Prostate gland (tissue), 2 donors: ENCODE measurements around the gene CTNNA2. TPM values are rescaled to one million over a fixed set of nuclear protein-coding genes. Genes with fewer than 3 reads are reported as not detected.

ENCODE experiments used
- DNase-seq: peaks from one replicate; pipeline ENCODE4 v3.0.0-alpha.2; 2019; ENCODE audit warnings: low spot score
- H3K27ac ChIP-seq, 2 donors: fragments of 200-600 bp; sonication (generic); 2 replicates each; pipeline ENCODE4 v1.5.1; 2017 to 2019
- H3K27me3 ChIP-seq: fragments of 200-600 bp; sonication (generic); replicated peaks from 2 replicates; pipeline ENCODE4 v1.5.1; 2019; ENCODE audit not compliant: insufficient read depth
- H3K36me3 ChIP-seq, 2 donors: fragments of 200-600 bp; sonication (generic); 1 replicate in 1 of 2; 2 replicates in 1 of 2; pipeline versions ENCODE4 v1.5.1 to v1.8.1; 2017 to 2019
- H3K4me1 ChIP-seq: fragments of 200-600 bp; sonication (generic); replicated peaks from 2 replicates; pipeline ENCODE4 v1.5.1; 2019
- H3K4me3 ChIP-seq, 2 donors: fragments of 200-600 bp; sonication (generic); 2 replicates each; pipeline ENCODE4 v1.5.1; 2017 to 2019
- H3K9me3 ChIP-seq: fragments of 200-600 bp; sonication (generic); 2 replicates; pipeline ENCODE4 v1.5.1; 2017
- POLR2A ChIP-seq: fragments of 450-650 bp; IDR thresholded peaks from one replicate; pipeline ENCODE4 v1.6.1; 2016; ENCODE audit warnings: antibody characterized with exemption, mild to moderate bottlenecking
- POLR2AphosphoS5 ChIP-seq: sonication (generic); formaldehyde crosslinking; IDR thresholded peaks from one replicate; pipeline ENCODE4 v1.6.1; 2017; ENCODE audit warnings: antibody characterized with exemption
- WGBS: methylation state at CpG from one replicate; pipeline ENCODE4 v1.1.5; 2018; 5-methylcytosine and 5-hydroxymethylcytosine counted together
- intact Hi-C: fragments of 100-400 bp; cut with DNase I; formaldehyde crosslinking; loops from one replicate; pipeline ENCODE4 v1.14.2; 2022
- total RNA-seq, 2 donors: library from RNA; depleted of rRNA; stranded (reverse); fragments of >200 nt; gene quantifications; one replicate each; pipeline ENCODE4 v1.1.0, GENCODE V29; 2016
- TF ChIP-seq, protein P1 (sequence below), 4 experiments: fragments of 200-600 bp in 2 of 4; fragments of 450-650 bp in 2 of 4; sonication (generic) in 2 of 4; IDR thresholded peaks; 1 replicate in 3 of 4; 2 replicates in 1 of 4; pipeline ENCODE4 v1.5.1; 2016 to 2019; ENCODE audit warnings: antibody characterized with exemption in 4 of 4, mild to moderate bottlenecking in 2 of 4, moderate library complexity in 2 of 4

CTNNA2 gene
- total RNA-seq, 2 donors from 2014 or later, result 24.3 TPM; not detected in 1

DNA sequence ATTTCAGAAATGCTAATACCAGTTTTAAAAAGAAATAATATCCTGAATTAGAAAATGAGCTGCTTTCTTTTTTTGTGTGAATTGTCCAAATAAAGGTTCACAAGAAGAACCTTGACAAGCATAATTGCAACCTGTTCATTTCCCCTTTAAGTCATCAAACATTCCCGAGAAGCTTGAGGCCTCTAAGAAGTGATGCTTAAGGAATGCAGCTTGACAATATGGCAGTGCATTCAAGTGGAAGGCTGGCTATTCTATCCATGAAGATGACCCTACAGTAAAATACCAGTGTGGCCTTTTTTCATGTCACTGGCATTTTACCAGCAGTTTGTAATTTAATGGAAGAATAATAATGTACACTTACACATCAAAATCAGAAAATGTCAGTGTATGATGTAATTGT, 216.7 kb downstream of the CTNNA2 start:
- 55% methylated on average over 1 of the region's 1 CpG for WGBS
- Histone ChIP-seq H3K9me3 (no peaks in the 10 kb centered on the region), H3K4me3 (no peak overlapping the region), H3K36me3 (no peaks in the 10 kb centered on the region), H3K4me1 (no peaks in the 10 kb centered on the region), H3K27ac (no peak overlapping the region), H3K27me3 (no peaks in the 10 kb centered on the region)
- TF ChIP-seq POLR2AphosphoS5, result no peak
- no peak for TF ChIP-seq POLR2A
- TF ChIP-seq, protein P1, sequence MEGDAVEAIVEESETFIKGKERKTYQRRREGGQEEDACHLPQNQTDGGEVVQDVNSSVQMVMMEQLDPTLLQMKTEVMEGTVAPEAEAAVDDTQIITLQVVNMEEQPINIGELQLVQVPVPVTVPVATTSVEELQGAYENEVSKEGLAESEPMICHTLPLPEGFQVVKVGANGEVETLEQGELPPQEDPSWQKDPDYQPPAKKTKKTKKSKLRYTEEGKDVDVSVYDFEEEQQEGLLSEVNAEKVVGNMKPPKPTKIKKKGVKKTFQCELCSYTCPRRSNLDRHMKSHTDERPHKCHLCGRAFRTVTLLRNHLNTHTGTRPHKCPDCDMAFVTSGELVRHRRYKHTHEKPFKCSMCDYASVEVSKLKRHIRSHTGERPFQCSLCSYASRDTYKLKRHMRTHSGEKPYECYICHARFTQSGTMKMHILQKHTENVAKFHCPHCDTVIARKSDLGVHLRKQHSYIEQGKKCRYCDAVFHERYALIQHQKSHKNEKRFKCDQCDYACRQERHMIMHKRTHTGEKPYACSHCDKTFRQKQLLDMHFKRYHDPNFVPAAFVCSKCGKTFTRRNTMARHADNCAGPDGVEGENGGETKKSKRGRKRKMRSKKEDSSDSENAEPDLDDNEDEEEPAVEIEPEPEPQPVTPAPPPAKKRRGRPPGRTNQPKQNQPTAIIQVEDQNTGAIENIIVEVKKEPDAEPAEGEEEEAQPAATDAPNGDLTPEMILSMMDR (IDR thresholded peaks at IDR 0.05), result no peak
- DNase-seq, result no peak
- intact Hi-C loops, result no loop called here

DNA sequence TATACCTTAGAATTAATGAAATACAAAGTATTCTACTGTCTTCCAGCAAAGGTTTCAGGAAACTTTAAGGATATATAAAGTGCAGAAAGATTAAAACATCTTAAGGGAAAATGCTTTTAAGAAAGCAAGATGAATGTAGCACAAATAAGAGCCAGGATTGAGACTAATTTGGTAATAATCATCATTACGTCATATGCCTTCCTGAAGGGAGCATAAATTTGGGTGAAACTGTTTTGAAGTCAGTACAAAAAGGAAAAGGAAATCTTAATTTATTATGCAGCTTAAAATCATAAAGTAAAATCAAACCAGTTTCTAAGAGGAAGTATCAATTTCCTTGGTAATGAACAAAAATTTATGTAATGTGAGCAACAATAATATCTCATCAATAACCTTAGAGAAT, 221.7 kb downstream of the CTNNA2 start:
- TF ChIP-seq POLR2A (no peak), POLR2AphosphoS5 (no peak)
- TF ChIP-seq, protein P1 (IDR thresholded peaks at IDR 0.05), result no peak
- Histone ChIP-seq H3K4me3 (no peak overlapping the region), H3K4me1 (no peaks in the 10 kb centered on the region), H3K36me3 (no peaks in the 10 kb centered on the region), H3K27me3 (no peaks in the 10 kb centered on the region), H3K27ac (no peak overlapping the region), H3K9me3 (no peaks in the 10 kb centered on the region)
- 69% methylated on average over 1 of the region's 1 CpG for WGBS
- intact Hi-C loops, result no loop called here
- no peak for DNase-seq

DNA sequence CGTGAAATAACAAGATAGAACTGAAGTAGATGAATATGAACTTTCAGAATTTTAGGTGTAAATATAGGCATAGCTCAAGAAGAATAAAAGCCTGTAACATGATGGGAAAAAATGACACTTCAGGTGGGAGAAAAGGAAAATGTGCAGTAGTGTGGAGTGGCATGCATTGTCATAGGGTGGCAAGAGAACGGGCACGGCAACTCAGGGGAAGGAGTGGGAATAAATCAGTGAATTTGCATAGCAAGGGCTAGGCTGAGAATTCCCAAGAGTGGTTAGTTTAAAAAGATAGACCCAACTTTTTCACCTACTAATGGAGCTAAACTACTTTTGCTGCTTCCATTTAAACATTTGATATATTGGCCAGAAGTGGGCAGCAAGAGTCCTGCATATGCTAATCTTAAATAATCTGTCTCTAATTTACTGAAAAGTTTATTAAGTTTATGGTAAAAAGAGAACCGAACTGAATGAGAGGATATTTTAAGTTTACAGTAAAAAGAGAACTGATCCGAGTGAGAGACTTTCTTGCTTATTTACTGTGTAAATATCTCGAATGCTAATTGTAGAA, 228.1 kb downstream of the CTNNA2 start:
- 68% methylated on average over 6 of the region's 6 CpGs for WGBS
- Histone ChIP-seq H3K27ac (no peak overlapping the region), H3K4me3 (no peak overlapping the region), H3K27me3 (no peaks in the 10 kb centered on the region), H3K9me3 (no peaks in the 10 kb centered on the region), H3K4me1 (no peaks in the 10 kb centered on the region), H3K36me3 (no peaks in the 10 kb centered on the region)
- no peak for TF ChIP-seq POLR2A
- TF ChIP-seq, protein P1 (IDR thresholded peaks at IDR 0.05), result peak in 1 of 4 experiments; percentile 20
- no peak for DNase-seq
- intact Hi-C loops, result no loop called here

DNA sequence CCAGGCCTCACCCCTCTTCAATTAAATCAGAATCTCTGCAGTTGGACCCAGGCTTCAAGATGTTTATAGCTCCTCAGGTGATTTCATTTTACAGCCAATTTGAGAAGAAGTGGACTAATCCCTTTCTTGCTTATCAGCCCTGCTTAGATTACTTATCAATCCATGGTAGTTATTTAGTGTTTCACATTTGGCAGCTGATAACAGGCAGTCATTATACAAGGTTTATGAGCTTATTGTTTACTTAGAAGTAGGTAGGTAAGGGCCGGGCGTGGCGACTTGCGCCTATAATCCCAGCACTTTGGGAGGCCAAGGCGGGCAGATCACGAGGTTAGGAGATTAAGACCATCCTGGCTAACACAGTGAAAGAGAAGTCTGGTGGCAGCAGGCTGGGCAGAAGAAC, 237.5 kb downstream of the CTNNA2 start:
- no peaks in the 10 kb centered on the region for H3K36me3 ChIP-seq
- H3K27me3 ChIP-seq, result no peaks in the 10 kb centered on the region
- H3K4me3 ChIP-seq, result no peak overlapping the region
- H3K4me1 ChIP-seq, result no peaks in the 10 kb centered on the region
- 59% methylated on average over 6 of the region's 6 CpGs for whole genome bisulfite sequencing
- TF ChIP-seq POLR2A (no peak), POLR2AphosphoS5 (no peak)
- TF ChIP-seq, protein P1 (IDR thresholded peaks at IDR 0.05), result no peak
- DNase-seq, result no peak
- no peaks in the 10 kb centered on the region for H3K9me3 ChIP-seq
- H3K27ac ChIP-seq, result no peak overlapping the region
- intact Hi-C loops, result no loop called here

DNA sequence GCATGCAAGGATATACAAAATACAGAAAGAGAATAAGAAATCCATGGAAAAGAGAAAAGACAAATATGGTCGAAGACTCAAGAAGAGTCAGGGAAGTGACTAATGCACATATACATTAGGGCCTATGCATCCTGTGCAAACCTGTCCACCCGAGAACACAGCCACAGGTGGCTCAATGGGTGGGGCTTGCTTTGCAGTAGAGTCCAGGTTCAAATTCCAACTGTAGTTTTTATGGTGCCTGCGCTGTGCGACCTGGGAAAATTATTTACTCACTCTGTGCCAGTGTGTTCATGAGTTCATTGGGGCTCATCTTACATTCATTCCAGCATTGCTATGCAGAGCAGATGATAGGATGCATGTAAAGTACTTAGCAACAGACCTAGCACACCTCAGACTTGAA, 244.7 kb downstream of the CTNNA2 start:
- Histone ChIP-seq H3K9me3 (no peaks in the 10 kb centered on the region), H3K4me1 (no peaks in the 10 kb centered on the region), H3K36me3 (no peaks in the 10 kb centered on the region), H3K4me3 (no peak overlapping the region), H3K27ac (no peak overlapping the region), H3K27me3 (no peaks in the 10 kb centered on the region)
- 74% methylated on average over 4 of the region's 4 CpGs for WGBS
- intact Hi-C loops, result no loop called here
- TF ChIP-seq POLR2A, result no peak
- no peak for DNase-seq
